HEK293 (cell line): ENCODE results near the gene GMPPA.

Source experiments
- CTCF ChIA-PET: fragments of 350-600 bp; formaldehyde crosslinking; extraction: SDS; loops from one replicate; lab custom pipeline; 2021; ENCODE audit warnings: antibody characterized with exemption; lab: Yijun Ruan, JAX
- POLR2A ChIA-PET: fragments of 300-600 bp; formaldehyde crosslinking; extraction: SDS; loops from one replicate; lab custom pipeline; 2020; ENCODE audit warnings: antibody characterized with exemption, inconsistent platforms; lab: Yijun Ruan, JAX
- H3K27ac ChIP-seq: fragments of 200-500 bp; sonication (Bioruptor generic); 2 replicates; pipeline ENCODE4 v1.5.1; 2014; ENCODE audit warnings: low read depth, low read length, control low read depth, inconsistent platforms; ENCODE audit errors: extremely low read depth
- H3K36me3 ChIP-seq, 2 experiments: fragments of 200-500 bp in 1 of 2; sonication (Bioruptor generic) in 1 of 2; 1 replicate in 1 of 2; 2 replicates in 1 of 2; pipeline ENCODE4 v1.5.1; 2014 to 2017; ENCODE audit warnings: inconsistent platforms in 2 of 2, low read length in 2 of 2; ENCODE audit not compliant: control insufficient read depth in 2 of 2, insufficient read depth in 1 of 2
- H3K4me1 ChIP-seq: fragments of 200-500 bp; sonication (Bioruptor generic); 2 replicates; pipeline ENCODE4 v1.5.1; 2014; ENCODE audit warnings: mild to moderate bottlenecking, low read length, inconsistent platforms; ENCODE audit not compliant: control insufficient read depth, insufficient read depth
- H3K4me3 ChIP-seq: 2 replicates; pipeline ENCODE4 v1.5.1; 2011; ENCODE audit warnings: low read depth, mild to moderate bottlenecking, control low read depth, low read length, moderate library complexity
- H3K9me3 ChIP-seq: fragments of 200-500 bp; sonication (Bioruptor generic); 2 replicates; pipeline ENCODE4 v1.5.1; 2014; ENCODE audit warnings: low read depth, low read length, inconsistent platforms; ENCODE audit not compliant: control insufficient read depth, insufficient read depth
- MEIS1 ChIP-seq: sonication (generic); formaldehyde crosslinking; IDR thresholded peaks from 2 replicates; pipeline ENCODE4 v1.8.1; 2022; ENCODE audit warnings: missing genetic modification reagents, mild to moderate bottlenecking, borderline replicate concordance
- PATZ1 ChIP-seq: fragments of 450-650 bp; formaldehyde crosslinking; IDR thresholded peaks from 2 replicates; pipeline ENCODE4 v1.5.1; 2016; ENCODE audit warnings: missing biosample characterization, missing genetic modification characterization
- REPIN1 ChIP-seq: fragments of 450-650 bp; formaldehyde crosslinking; IDR thresholded peaks from 2 replicates; pipeline ENCODE4 v1.5.1; 2017; ENCODE audit warnings: missing biosample characterization, missing genetic modification characterization, low read depth
- REST ChIP-seq: fragments of 450-650 bp; formaldehyde crosslinking; IDR thresholded peaks from 2 replicates; pipeline ENCODE4 v1.5.1; 2016; ENCODE audit warnings: missing biosample characterization, missing genetic modification characterization
- ZBTB20 ChIP-seq: fragments of 450-650 bp; formaldehyde crosslinking; IDR thresholded peaks from 2 replicates; pipeline ENCODE4 v1.5.1; 2016; ENCODE audit warnings: missing biosample characterization, missing genetic modification characterization
- ZFHX2 ChIP-seq: fragments of 450-650 bp; formaldehyde crosslinking; conservative IDR thresholded peaks from 2 replicates; pipeline ENCODE4 v1.5.1; 2016; ENCODE audit warnings: missing biosample characterization, missing genetic modification characterization
- ZNF274 ChIP-seq, 2 experiments: fragments of 200-500 bp in 1 of 2; fragments of 450-650 bp in 1 of 2; sonication (Bioruptor generic) in 1 of 2; formaldehyde crosslinking in 1 of 2; IDR thresholded peaks; 2 replicates each; pipeline versions ENCODE4 v1.5.1 to v1.6.1; 2014 to 2016; ENCODE audit warnings: borderline replicate concordance in 1 of 2, inconsistent platforms in 1 of 2, low read length in 1 of 2, missing biosample characterization in 1 of 2, missing genetic modification characterization in 1 of 2
- ZNF341 ChIP-seq: fragments of 450-650 bp; formaldehyde crosslinking; IDR thresholded peaks from 2 replicates; pipeline ENCODE4; 2016; ENCODE audit warnings: low read depth, missing biosample characterization, missing genetic modification characterization
- ZNF416 ChIP-seq: fragments of 450-650 bp; formaldehyde crosslinking; IDR thresholded peaks from 2 replicates; pipeline ENCODE4 v1.5.1; 2016; ENCODE audit warnings: missing biosample characterization, missing genetic modification characterization
- ZNF423 ChIP-seq: fragments of 450-650 bp; formaldehyde crosslinking; IDR thresholded peaks from 2 replicates; pipeline ENCODE4 v1.5.1; 2016; ENCODE audit warnings: missing biosample characterization, missing genetic modification characterization
- ZNF600 ChIP-seq: fragments of 450-650 bp; formaldehyde crosslinking; IDR thresholded peaks from 2 replicates; pipeline ENCODE4 v1.5.1; 2016; ENCODE audit warnings: missing biosample characterization, missing genetic modification characterization
- ZNF791 ChIP-seq: fragments of 450-650 bp; formaldehyde crosslinking; IDR thresholded peaks from 2 replicates; pipeline ENCODE4 v1.5.1; 2016; ENCODE audit warnings: missing biosample characterization, missing genetic modification characterization
- TF ChIP-seq, protein P1 (sequence below): fragments of 450-650 bp; formaldehyde crosslinking; IDR thresholded peaks from 2 replicates; pipeline ENCODE4 v1.5.1; 2016; ENCODE audit warnings: missing biosample characterization, missing genetic modification characterization, low read depth
- TF ChIP-seq, protein P2 (sequence below): fragments of 450-650 bp; IDR thresholded peaks from 2 replicates; pipeline ENCODE4 v1.5.1; 2018; ENCODE audit warnings: missing biosample characterization, mild to moderate bottlenecking, missing genetic modification characterization
- TF ChIP-seq, protein P3 (sequence below): fragments of 450-650 bp; formaldehyde crosslinking; conservative IDR thresholded peaks from 2 replicates; pipeline ENCODE4 v1.5.1; 2016; ENCODE audit warnings: low read depth, missing biosample characterization, missing genetic modification characterization
- TF ChIP-seq, protein P4 (sequence below): fragments of 450-650 bp; formaldehyde crosslinking; IDR thresholded peaks from 2 replicates; pipeline ENCODE4 v1.5.1; 2016; ENCODE audit warnings: missing biosample characterization, missing genetic modification characterization

Gene GMPPA

DNA sequence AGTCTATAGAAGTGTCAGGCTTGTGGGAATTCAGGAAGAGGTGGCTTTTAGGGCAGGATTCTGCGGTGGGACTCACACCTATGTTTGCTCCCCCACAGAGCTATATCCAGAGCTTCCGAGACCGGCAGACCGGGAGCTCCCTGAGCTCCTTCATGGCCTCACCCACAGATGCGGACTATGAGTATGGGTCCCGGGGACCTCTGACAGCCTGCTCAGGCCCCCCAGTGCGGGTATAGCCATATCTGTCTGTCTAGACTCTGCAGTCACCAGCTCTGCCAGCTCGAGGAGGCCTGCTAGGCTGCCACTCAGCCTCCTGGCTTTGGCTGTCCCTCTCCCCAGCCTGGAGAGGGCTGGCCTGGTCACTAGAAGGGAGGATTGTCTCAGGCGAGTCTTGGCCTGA is 50.9 kb downstream of the GMPPA start:
- Histone ChIP-seq H3K9me3 (no peaks in the 10 kb centered on the region), H3K4me1 (peaks cover 3% of the 10 kb centered on the region; the same call in 1 of the 2 replicates), H3K27ac (no peak overlapping the region), H3K36me3 (peaks cover 0 to 3% of the 10 kb centered on the region in 2 experiments; a peak in 1 of 3 replicates), H3K4me3 (no peak overlapping the region)
- ChIA-PET POLR2A (no interaction called here), CTCF (interaction anchor here (0.6 to 1.4 kb wide), 3 partner anchors 72 to 93 kb away, joined by 3 read pairs; no protein-coding TSS in a partner anchor)
- TF ChIP-seq, protein P1, sequence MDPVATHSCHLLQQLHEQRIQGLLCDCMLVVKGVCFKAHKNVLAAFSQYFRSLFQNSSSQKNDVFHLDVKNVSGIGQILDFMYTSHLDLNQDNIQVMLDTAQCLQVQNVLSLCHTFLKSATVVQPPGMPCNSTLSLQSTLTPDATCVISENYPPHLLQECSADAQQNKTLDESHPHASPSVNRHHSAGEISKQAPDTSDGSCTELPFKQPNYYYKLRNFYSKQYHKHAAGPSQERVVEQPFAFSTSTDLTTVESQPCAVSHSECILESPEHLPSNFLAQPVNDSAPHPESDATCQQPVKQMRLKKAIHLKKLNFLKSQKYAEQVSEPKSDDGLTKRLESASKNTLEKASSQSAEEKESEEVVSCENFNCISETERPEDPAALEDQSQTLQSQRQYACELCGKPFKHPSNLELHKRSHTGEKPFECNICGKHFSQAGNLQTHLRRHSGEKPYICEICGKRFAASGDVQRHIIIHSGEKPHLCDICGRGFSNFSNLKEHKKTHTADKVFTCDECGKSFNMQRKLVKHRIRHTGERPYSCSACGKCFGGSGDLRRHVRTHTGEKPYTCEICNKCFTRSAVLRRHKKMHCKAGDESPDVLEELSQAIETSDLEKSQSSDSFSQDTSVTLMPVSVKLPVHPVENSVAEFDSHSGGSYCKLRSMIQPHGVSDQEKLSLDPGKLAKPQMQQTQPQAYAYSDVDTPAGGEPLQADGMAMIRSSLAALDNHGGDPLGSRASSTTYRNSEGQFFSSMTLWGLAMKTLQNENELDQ: no peak
- TF ChIP-seq ZNF274 (IDR thresholded peaks at IDR 0.05; ENCODE audit: low read length) (no peak), ZNF274 (tag by site-specific recombination; IDR thresholded peaks at IDR 0.05; ENCODE audit: borderline replicate concordance) (no peak), REPIN1 (no peak), ZNF791 (tag by site-specific recombination) (no peak), MEIS1 (CRISPR knock-in tag) (no peak), ZNF341 (tag by site-specific recombination) (no peak), ZNF416 (no peak)
- TF ChIP-seq, protein P2, sequence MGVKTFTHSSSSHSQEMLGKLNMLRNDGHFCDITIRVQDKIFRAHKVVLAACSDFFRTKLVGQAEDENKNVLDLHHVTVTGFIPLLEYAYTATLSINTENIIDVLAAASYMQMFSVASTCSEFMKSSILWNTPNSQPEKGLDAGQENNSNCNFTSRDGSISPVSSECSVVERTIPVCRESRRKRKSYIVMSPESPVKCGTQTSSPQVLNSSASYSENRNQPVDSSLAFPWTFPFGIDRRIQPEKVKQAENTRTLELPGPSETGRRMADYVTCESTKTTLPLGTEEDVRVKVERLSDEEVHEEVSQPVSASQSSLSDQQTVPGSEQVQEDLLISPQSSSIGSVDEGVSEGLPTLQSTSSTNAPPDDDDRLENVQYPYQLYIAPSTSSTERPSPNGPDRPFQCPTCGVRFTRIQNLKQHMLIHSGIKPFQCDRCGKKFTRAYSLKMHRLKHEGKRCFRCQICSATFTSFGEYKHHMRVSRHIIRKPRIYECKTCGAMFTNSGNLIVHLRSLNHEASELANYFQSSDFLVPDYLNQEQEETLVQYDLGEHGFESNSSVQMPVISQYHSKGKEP (tag by site-specific recombination): no peak

GRCh38 chr2:219551441-219552381 is 53.0 kb downstream of the GMPPA start:
- Histone ChIP-seq H3K36me3 (peaks cover 0 to 13% of the 10 kb centered on the region in 2 experiments; a peak in 1 of 3 replicates), H3K9me3 (no peaks in the 10 kb centered on the region), H3K4me1 (peaks cover 3% of the 10 kb centered on the region; the same call in 1 of the 2 replicates), H3K27ac (peak overlapping the region; percentile 29; the same call in 1 of the 2 replicates), H3K4me3 (peak overlapping the region; percentile 61)
- ChIA-PET CTCF (interaction anchor here (0.6 to 2.8 kb wide), 7 partner anchors 9 to 163 kb away, joined by 3 to 20 read pairs (median 5); partner anchors contain the start of genes INHA and OBSL1), POLR2A (interaction anchor here (0.6 to 3.4 kb wide), 7 partner anchors 8 to 152 kb away, joined by 4 to 25 read pairs (median 6); partner anchors contain the start of genes CHPF, OBSL1, STK11IP and TMEM198)
- TF ChIP-seq ZFHX2 (tag by site-specific recombination): 0 out of 2 replicates have a peak, but pooled peaks have one; percentile 5
- TF ChIP-seq ZNF423 (tag by site-specific recombination): no peak
- TF ChIP-seq, protein P3, sequence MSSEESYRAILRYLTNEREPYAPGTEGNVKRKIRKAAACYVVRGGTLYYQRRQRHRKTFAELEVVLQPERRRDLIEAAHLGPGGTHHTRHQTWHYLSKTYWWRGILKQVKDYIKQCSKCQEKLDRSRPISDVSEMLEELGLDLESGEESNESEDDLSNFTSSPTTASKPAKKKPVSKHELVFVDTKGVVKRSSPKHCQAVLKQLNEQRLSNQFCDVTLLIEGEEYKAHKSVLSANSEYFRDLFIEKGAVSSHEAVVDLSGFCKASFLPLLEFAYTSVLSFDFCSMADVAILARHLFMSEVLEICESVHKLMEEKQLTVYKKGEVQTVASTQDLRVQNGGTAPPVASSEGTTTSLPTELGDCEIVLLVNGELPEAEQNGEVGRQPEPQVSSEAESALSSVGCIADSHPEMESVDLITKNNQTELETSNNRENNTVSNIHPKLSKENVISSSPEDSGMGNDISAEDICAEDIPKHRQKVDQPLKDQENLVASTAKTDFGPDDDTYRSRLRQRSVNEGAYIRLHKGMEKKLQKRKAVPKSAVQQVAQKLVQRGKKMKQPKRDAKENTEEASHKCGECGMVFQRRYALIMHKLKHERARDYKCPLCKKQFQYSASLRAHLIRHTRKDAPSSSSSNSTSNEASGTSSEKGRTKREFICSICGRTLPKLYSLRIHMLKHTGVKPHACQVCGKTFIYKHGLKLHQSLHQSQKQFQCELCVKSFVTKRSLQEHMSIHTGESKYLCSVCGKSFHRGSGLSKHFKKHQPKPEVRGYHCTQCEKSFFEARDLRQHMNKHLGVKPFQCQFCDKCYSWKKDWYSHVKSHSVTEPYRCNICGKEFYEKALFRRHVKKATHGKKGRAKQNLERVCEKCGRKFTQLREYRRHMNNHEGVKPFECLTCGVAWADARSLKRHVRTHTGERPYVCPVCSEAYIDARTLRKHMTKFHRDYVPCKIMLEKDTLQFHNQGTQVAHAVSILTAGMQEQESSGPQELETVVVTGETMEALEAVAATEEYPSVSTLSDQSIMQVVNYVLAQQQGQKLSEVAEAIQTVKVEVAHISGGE (tag by site-specific recombination): 0 out of 2 replicates have a peak, but pooled peaks have one; percentile 33
- peak; percentile 58; the same call in 1 of the 2 replicates for TF ChIP-seq PATZ1 (tag by site-specific recombination)
- TF ChIP-seq ZBTB20: peak; percentile 54; the same call in 1 of the 2 replicates
- TF ChIP-seq, protein P4, sequence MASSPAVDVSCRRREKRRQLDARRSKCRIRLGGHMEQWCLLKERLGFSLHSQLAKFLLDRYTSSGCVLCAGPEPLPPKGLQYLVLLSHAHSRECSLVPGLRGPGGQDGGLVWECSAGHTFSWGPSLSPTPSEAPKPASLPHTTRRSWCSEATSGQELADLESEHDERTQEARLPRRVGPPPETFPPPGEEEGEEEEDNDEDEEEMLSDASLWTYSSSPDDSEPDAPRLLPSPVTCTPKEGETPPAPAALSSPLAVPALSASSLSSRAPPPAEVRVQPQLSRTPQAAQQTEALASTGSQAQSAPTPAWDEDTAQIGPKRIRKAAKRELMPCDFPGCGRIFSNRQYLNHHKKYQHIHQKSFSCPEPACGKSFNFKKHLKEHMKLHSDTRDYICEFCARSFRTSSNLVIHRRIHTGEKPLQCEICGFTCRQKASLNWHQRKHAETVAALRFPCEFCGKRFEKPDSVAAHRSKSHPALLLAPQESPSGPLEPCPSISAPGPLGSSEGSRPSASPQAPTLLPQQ (tag by site-specific recombination): 0 out of 2 replicates have a peak, but pooled peaks have one; percentile 12
- peak; percentile 76 for TF ChIP-seq ZNF600 (tag by site-specific recombination)
- TF ChIP-seq REST (tag by site-specific recombination): no peak
